ENCODE measurements around the gene IMMP2L. TPM values are rescaled to one million over a fixed set of nuclear protein-coding genes. Genes with fewer than 3 reads are reported as not detected.

IMMP2L gene
- total and polyA plus RNA-seq, 2 experiments from 2014 or later, result 10.1 to 10.4 TPM

DNA sequence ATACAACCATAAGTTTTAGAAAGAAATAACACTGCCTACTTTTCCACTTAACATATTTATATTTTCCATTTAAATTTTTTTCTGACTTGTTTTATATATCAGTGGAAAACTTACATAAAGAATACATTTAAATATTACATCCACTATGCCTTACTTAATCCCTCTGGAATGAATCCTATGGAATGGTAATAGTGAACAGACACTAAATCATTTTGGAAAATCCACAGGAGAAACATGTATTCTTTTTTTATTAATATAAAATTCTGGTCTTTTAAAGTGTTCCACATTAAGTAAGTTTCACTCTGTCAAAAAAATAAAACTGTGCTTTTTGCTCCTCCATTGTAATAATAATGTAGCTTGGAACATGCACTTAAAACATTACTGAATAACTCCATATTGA is 708.1 kb downstream of the IMMP2L start:
- H3K4me1 ChIP-seq (ENCODE audit: insufficient read depth), result 0 out of 2 replicates have a peak, but pooled peaks cover 10% of the 10 kb centered on the region
- H4K20me1 ChIP-seq (ENCODE audit: insufficient read depth), result no peaks in the 10 kb centered on the region
- H3K4me3 ChIP-seq, result no peak overlapping the region
- in situ Hi-C loops (cut with MboI), result no loop called here
- H2AFZ ChIP-seq, result 0 out of 2 replicates have a peak overlapping the region, but pooled peaks have one; percentile 0
- no peak overlapping the region for H3K27ac ChIP-seq
- DNase-seq, result no peak
- no peaks in the 10 kb centered on the region for H3K27me3 ChIP-seq (replicated peaks; ENCODE audit: insufficient read depth)
- TF ChIP-seq EZH2phosphoT487 (IDR thresholded peaks at IDR 0.05; ENCODE audit: insufficient read depth, low read depth), result no peak
- TF ChIP-seq EZH2 (IDR thresholded peaks at IDR 0.05; ENCODE audit: insufficient read depth, poor library complexity, severe bottlenecking), result no peak
- H3K9me2 ChIP-seq (ENCODE audit: insufficient read depth), result no peaks in the 10 kb centered on the region
- no peak overlapping the region for H3K9ac ChIP-seq
- no peaks in the 10 kb centered on the region for H3K36me3 ChIP-seq (ENCODE audit: low read depth)
- H3K4me2 ChIP-seq (ENCODE audit: unreplicated experiment), result peak overlapping the region; percentile 40
- H3F3A ChIP-seq (ENCODE audit: insufficient read depth), result no peaks in the 10 kb centered on the region
- no peaks in the 10 kb centered on the region for H3K79me2 ChIP-seq (ENCODE audit: insufficient read depth)
- H3K9me3 ChIP-seq (ENCODE audit: low read depth), result no peaks in the 10 kb centered on the region

DNA sequence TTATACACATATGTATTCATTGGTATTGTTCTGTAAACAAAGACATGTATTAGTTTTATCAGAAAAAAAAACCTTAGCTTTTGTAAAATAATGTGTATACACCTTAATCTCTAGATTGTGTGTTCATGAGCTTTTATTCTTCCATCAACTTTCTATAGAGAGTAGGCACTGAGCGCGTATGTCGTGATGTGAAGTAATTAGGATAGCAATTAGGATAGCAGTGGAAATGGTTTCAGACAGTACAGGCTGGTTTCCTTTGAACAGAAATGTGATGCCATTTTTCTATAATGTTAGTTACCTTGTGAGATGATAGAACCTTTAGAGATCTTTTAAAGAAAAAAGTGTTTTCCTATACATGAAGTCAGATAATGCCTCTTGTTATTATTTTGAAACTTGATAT is 709.0 kb downstream of the IMMP2L start:
- Histone ChIP-seq H3K4me1 (ENCODE audit: insufficient read depth) (0 out of 2 replicates have a peak, but pooled peaks cover 10% of the 10 kb centered on the region), H3F3A (ENCODE audit: insufficient read depth) (no peaks in the 10 kb centered on the region), H3K9ac (no peak overlapping the region), H3K36me3 (ENCODE audit: low read depth) (no peaks in the 10 kb centered on the region), H3K9me2 (ENCODE audit: insufficient read depth) (no peaks in the 10 kb centered on the region), H2AFZ (no peak overlapping the region), H3K27me3 (replicated peaks; ENCODE audit: insufficient read depth) (no peaks in the 10 kb centered on the region), H3K4me2 (ENCODE audit: unreplicated experiment) (no peak overlapping the region), H3K9me3 (ENCODE audit: low read depth) (no peaks in the 10 kb centered on the region), H3K27ac (no peak overlapping the region), H3K4me3 (no peak overlapping the region), H3K79me2 (ENCODE audit: insufficient read depth) (no peaks in the 10 kb centered on the region), H4K20me1 (ENCODE audit: insufficient read depth) (no peaks in the 10 kb centered on the region)
- TF ChIP-seq EZH2phosphoT487 (IDR thresholded peaks at IDR 0.05; ENCODE audit: insufficient read depth, low read depth), result no peak
- TF ChIP-seq EZH2 (IDR thresholded peaks at IDR 0.05; ENCODE audit: insufficient read depth, poor library complexity, severe bottlenecking), result no peak
- 80 to 83% methylated on average over 3 of the region's 3 CpGs for WGBS, 2 experiments (ENCODE audit: low coverage in 1 of 2, low lambda C conversion rate in 2 of 2, missing lambda C conversion rate in 2 of 2)
- DNase-seq, result no peak
- in situ Hi-C loops (cut with MboI), result no loop called here

DNA sequence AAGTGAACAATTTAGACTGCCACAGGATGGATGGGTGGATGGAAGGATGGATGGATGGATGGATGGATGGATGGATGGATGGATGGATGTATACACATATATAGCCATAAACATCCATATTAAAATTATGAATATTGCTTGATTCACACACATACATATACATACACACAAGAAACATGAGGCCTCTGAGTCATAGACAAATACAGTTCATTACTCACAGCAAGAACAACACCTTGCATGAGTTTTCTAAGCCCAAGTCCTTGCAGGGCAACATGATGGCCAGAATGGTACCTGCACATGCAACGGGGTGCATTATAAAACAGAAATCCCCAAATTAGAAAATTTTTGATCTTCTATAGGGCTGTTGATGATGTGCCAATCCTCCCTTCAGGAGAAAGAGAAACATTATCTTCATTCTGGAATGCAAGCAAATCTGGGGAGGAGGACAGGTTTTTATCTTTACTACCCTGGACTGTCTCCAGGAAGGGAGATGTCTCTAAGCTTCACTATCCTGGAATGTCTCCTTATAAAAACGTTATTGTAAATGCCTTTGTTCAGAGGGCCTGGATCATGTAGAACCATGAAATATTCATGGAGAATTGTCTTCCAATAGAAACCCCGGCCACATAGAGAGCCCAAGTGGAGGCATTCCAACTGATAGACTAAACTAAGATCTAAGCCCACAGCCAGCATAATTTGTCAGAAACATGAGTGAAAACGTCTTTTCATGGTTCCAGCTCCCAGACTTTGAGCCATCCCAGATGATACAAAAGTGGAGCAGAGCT is 709.9 kb downstream of the IMMP2L start:
- Histone ChIP-seq H3K79me2 (ENCODE audit: insufficient read depth) (no peaks in the 10 kb centered on the region), H3K36me3 (ENCODE audit: low read depth) (no peaks in the 10 kb centered on the region), H3K9me2 (ENCODE audit: insufficient read depth) (no peaks in the 10 kb centered on the region), H3K9ac (no peak overlapping the region), H3K4me2 (ENCODE audit: unreplicated experiment) (no peak overlapping the region), H2AFZ (no peak overlapping the region), H3K4me1 (ENCODE audit: insufficient read depth) (0 out of 2 replicates have a peak, but pooled peaks cover 10% of the 10 kb centered on the region), H4K20me1 (ENCODE audit: insufficient read depth) (no peaks in the 10 kb centered on the region), H3F3A (ENCODE audit: insufficient read depth) (no peaks in the 10 kb centered on the region), H3K9me3 (ENCODE audit: low read depth) (no peaks in the 10 kb centered on the region), H3K27ac (no peak overlapping the region), H3K27me3 (replicated peaks; ENCODE audit: insufficient read depth) (no peaks in the 10 kb centered on the region), H3K4me3 (no peak overlapping the region)
- WGBS, 2 experiments (ENCODE audit: low coverage in 1 of 2, low lambda C conversion rate in 2 of 2, missing lambda C conversion rate in 2 of 2), result 42 to 47% methylated on average over 4 of the region's 4 CpGs
- TF ChIP-seq EZH2phosphoT487 (IDR thresholded peaks at IDR 0.05; ENCODE audit: insufficient read depth, low read depth) (no peak), EZH2 (IDR thresholded peaks at IDR 0.05; ENCODE audit: insufficient read depth, poor library complexity, severe bottlenecking) (no peak)
- in situ Hi-C loops (cut with MboI), result no loop called here
- DNase-seq, result no peak

DNA sequence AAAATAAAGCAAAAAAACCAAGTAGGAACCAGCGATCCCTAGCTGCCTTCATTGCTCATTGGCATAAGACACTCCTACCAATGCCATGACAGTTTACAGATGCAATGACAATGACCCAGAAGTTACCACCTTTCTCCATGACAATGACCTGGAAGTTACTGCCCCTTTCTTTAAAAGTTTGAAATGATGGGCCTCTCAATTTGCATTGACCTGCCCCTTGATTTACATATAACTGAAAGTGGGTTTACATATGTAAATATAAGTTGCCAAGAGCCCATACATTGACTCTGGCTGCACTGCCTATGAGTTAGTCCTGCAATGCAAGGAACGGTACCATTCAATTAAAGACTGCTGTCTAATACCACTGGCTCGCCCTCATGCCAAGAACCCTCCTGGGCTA is 712.1 kb downstream of the IMMP2L start:
- Histone ChIP-seq H3F3A (ENCODE audit: insufficient read depth) (no peaks in the 10 kb centered on the region), H3K36me3 (ENCODE audit: low read depth) (no peaks in the 10 kb centered on the region), H3K4me1 (ENCODE audit: insufficient read depth) (0 out of 2 replicates have a peak, but pooled peaks cover 10% of the 10 kb centered on the region), H4K20me1 (ENCODE audit: insufficient read depth) (no peaks in the 10 kb centered on the region), H3K79me2 (ENCODE audit: insufficient read depth) (no peaks in the 10 kb centered on the region), H3K9me2 (ENCODE audit: insufficient read depth) (no peaks in the 10 kb centered on the region), H3K4me3 (no peak overlapping the region), H3K9ac (no peak overlapping the region), H3K27me3 (replicated peaks; ENCODE audit: insufficient read depth) (no peaks in the 10 kb centered on the region), H3K4me2 (ENCODE audit: unreplicated experiment) (no peak overlapping the region), H3K27ac (no peak overlapping the region), H3K9me3 (ENCODE audit: low read depth) (no peaks in the 10 kb centered on the region), H2AFZ (no peak overlapping the region)
- TF ChIP-seq EZH2 (IDR thresholded peaks at IDR 0.05; ENCODE audit: insufficient read depth, poor library complexity, severe bottlenecking), result no peak
- no peak for TF ChIP-seq EZH2phosphoT487 (IDR thresholded peaks at IDR 0.05; ENCODE audit: insufficient read depth, low read depth)
- 76 to 81% methylated on average over 3 of the region's 3 CpGs for WGBS, 2 experiments (ENCODE audit: low coverage in 1 of 2, low lambda C conversion rate in 2 of 2, missing lambda C conversion rate in 2 of 2)
- DNase-seq, result no peak
- in situ Hi-C loops (cut with MboI), result no loop called here

Measured in GM23248 (cell line).